Hepatocyte (in vitro differentiated cells): Measurements from ENCODE around the gene PPP4R4.

Experiments used
- EZH2 ChIP-seq: fragments of 200-600 bp; sonication (generic); IDR thresholded peaks from 2 replicates; pipeline ENCODE4 v1.6.1; 2016; ENCODE audit warnings: antibody characterized with exemption, mild to moderate bottlenecking, borderline replicate concordance
- EZH2phosphoT487 ChIP-seq: fragments of 200-600 bp; sonication (generic); IDR thresholded peaks from one replicate; pipeline ENCODE4 v1.6.1; 2018; ENCODE audit warnings: antibody characterized with exemption, mild to moderate bottlenecking, low read depth, moderate library complexity; ENCODE audit not compliant: unreplicated experiment, severe bottlenecking
- TF ChIP-seq, protein P1 (sequence below): fragments of 200-600 bp; sonication (generic); IDR thresholded peaks from 2 replicates; pipeline ENCODE4 v1.5.1; 2016; ENCODE audit warnings: antibody characterized with exemption, mild to moderate bottlenecking; ENCODE audit not compliant: poor library complexity

DNA sequence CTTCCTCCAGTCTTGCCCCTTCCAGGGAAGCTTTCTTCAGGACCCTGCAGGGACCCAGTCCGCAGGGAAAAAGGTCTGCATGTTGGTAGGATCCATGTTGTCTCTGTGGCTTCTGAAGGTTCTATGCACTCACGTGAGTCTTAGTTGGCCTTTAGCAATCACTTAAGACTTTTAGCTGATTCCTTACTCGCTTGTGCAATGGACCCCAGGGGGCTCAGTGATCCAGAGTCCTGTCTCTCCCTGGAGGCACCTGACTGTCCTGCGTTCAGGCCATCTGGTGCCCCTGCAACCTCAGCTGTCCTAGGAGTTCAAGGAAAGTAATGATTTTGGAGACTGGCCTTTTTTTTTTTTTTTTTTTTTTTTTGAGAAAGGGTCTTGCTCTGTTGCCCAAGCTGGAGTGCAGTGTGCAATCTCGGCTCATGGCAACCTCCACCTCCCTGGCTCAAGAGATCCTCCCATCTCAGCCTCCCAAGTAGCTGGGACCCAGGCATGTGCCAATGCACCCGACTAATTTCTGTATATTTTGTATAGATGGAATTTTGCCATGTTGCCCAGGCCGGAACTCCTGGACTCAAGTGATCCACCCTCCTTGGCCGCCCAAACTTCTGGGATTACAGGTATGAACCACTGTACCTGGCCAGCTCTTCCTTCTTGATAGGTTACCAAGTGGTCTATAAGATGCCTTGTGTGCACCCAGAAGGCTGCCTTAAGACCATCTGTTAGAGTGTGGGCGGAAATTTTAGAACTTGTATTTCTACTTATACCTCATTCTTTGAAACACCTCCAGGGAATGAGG is 49.3 kb upstream of the PPP4R4 start:
- TF ChIP-seq EZH2, result no peak
- TF ChIP-seq, protein P1, sequence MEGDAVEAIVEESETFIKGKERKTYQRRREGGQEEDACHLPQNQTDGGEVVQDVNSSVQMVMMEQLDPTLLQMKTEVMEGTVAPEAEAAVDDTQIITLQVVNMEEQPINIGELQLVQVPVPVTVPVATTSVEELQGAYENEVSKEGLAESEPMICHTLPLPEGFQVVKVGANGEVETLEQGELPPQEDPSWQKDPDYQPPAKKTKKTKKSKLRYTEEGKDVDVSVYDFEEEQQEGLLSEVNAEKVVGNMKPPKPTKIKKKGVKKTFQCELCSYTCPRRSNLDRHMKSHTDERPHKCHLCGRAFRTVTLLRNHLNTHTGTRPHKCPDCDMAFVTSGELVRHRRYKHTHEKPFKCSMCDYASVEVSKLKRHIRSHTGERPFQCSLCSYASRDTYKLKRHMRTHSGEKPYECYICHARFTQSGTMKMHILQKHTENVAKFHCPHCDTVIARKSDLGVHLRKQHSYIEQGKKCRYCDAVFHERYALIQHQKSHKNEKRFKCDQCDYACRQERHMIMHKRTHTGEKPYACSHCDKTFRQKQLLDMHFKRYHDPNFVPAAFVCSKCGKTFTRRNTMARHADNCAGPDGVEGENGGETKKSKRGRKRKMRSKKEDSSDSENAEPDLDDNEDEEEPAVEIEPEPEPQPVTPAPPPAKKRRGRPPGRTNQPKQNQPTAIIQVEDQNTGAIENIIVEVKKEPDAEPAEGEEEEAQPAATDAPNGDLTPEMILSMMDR, result no peak
- no peak for TF ChIP-seq EZH2phosphoT487
